Measurements from ENCODE around the gene TSPOAP1.

DNA sequence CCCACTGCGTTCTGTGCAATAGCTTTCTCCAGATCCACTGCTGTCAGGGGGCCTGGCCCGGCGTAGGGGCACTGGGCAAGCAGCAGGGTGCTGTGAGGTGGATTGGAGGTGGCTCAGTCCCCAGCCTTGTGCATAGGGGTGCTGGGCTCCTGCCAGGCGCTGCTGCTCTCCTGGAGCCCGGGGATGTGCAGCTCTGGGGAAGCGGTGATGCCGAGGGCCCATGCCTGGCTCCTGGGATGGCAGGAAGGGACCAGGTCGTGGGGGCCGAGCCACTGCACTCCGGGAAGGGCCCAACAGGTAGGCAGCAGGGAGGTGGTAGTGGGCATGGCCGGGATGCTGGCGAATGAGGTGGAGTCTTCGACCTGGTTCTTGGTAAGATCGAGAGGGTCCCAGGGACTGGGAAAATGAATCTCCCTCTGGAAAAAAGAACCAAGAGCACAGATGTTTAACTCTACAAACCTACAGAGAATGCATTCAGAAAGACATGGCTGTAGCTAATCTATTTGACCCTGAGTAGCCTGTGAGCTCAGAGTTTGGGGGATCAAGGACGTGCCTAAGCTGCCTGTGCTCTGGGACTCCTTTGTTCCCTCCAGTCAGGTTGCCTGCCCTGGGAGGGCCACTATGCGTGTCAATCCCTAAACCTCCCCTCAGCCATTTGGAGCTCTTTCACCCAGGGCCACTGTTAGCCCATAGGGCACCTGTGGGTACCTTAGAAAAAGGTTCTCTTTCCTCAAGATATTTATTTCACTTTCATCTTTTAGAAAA, 30.0 kb upstream of the TSPOAP1 start:
- TF ChIP-seq FOXP2 (optimal IDR thresholded peaks at IDR 0.05; ENCODE audit: borderline replicate concordance, extremely low read depth, extremely low read length, insufficient read depth) (no peak), POLR2AphosphoS5 (IDR thresholded peaks at IDR 0.05; ENCODE audit: low read depth, low read length) (no peak)

Data from PFSK-1 (cell line).